HepG2 (cell line): Measurements from ENCODE around the gene CA10. TPM values are rescaled to one million over a fixed set of nuclear protein-coding genes. Genes with fewer than 3 reads are reported as not detected.

ENCODE experiments used
- ARHGAP35 ChIP-seq: sonication (generic); formaldehyde crosslinking; IDR thresholded peaks from 2 replicates; pipeline ENCODE4 v1.9.0; 2022; ENCODE audit warnings: mild to moderate bottlenecking, inconsistent platforms, moderate library complexity, missing genetic modification reagents, borderline replicate concordance
- ATRX ChIP-seq: sonication (generic); formaldehyde crosslinking; IDR thresholded peaks from 2 replicates; pipeline ENCODE4 v1.4.0; 2020; ENCODE audit warnings: missing genetic modification reagents, borderline replicate concordance
- FOXP1 ChIP-seq, 2 experiments: fragments of 450-650 bp in 1 of 2; IDR thresholded peaks; 2 replicates each; pipeline ENCODE4 v1.6.1; 2017 to 2018; ENCODE audit warnings: antibody characterized with exemption in 1 of 2
- GATAD2A ChIP-seq: IDR thresholded peaks from 2 replicates; pipeline ENCODE4 v1.6.1; 2016
- GPN1 ChIP-seq: sonication (generic); formaldehyde crosslinking; IDR thresholded peaks from 2 replicates; pipeline ENCODE4 v1.5.1; 2020; ENCODE audit warnings: missing genetic modification reagents, borderline replicate concordance
- HDAC2 ChIP-seq: sonication (generic); formaldehyde crosslinking; IDR thresholded peaks from 2 replicates; pipeline ENCODE4 v1.4.0; 2020; ENCODE audit warnings: missing genetic modification reagents
- ISL2 ChIP-seq: sonication (generic); formaldehyde crosslinking; IDR thresholded peaks from 2 replicates; pipeline ENCODE4 v1.5.0; 2020; ENCODE audit warnings: missing genetic modification reagents
- NFRKB ChIP-seq: fragments of 450-650 bp; IDR thresholded peaks from 2 replicates; pipeline ENCODE4 v1.6.1; 2017
- POGZ ChIP-seq: sonication (generic); formaldehyde crosslinking; IDR thresholded peaks from 2 replicates; pipeline ENCODE4 v1.4.0; 2020; ENCODE audit warnings: mild to moderate bottlenecking, missing genetic modification reagents
- SAP130 ChIP-seq: IDR thresholded peaks from 2 replicates; pipeline ENCODE4 v1.6.1; 2016; ENCODE audit warnings: low read depth
- SIX4 ChIP-seq: sonication (generic); formaldehyde crosslinking; IDR thresholded peaks from 2 replicates; pipeline ENCODE4 v1.4.0; 2020; ENCODE audit warnings: missing genetic modification reagents
- SMAD1 ChIP-seq: sonication (generic); formaldehyde crosslinking; IDR thresholded peaks from 2 replicates; pipeline ENCODE4 v1.4.0; 2020; ENCODE audit warnings: missing genetic modification reagents, low read depth, mild to moderate bottlenecking, borderline replicate concordance
- SOX13 ChIP-seq, 3 experiments: fragments of 450-650 bp in 1 of 3; sonication (generic) in 1 of 3; formaldehyde crosslinking in 1 of 3; IDR thresholded peaks in 2 of 3; conservative IDR thresholded peaks in 1 of 3; 2 replicates each; pipeline versions ENCODE4 v1.5.0 to v1.6.1; 2016 to 2020; ENCODE audit warnings: antibody characterized with exemption in 1 of 3, mild to moderate bottlenecking in 1 of 3, missing compliant biosample characterization in 1 of 3, missing genetic modification reagents in 1 of 3, moderate library complexity in 1 of 3
- TGIF2 ChIP-seq: IDR thresholded peaks from 2 replicates; pipeline ENCODE4 v1.6.1; 2016; ENCODE audit warnings: control low read depth, missing compliant biosample characterization
- ZBTB20 ChIP-seq: sonication (generic); formaldehyde crosslinking; IDR thresholded peaks from 2 replicates; pipeline ENCODE4 v1.8.1; 2023; ENCODE audit warnings: missing genetic modification reagents, low read depth, mild to moderate bottlenecking, borderline replicate concordance
- ZBTB33 ChIP-seq: sonication (generic); formaldehyde crosslinking; IDR thresholded peaks from 2 replicates; pipeline ENCODE4 v1.4.0; 2020; ENCODE audit warnings: missing genetic modification reagents
- ZHX1 ChIP-seq: sonication (generic); formaldehyde crosslinking; IDR thresholded peaks from 2 replicates; pipeline ENCODE4 v1.8.1; 2022; ENCODE audit warnings: low read depth, mild to moderate bottlenecking, missing genetic modification reagents
- ZNF20 ChIP-seq: sonication (generic); formaldehyde crosslinking; IDR thresholded peaks from 2 replicates; pipeline ENCODE4 v1.4.0; 2020; ENCODE audit warnings: mild to moderate bottlenecking, moderate library complexity, missing genetic modification reagents
- ZNF292 ChIP-seq: sonication (generic); formaldehyde crosslinking; IDR thresholded peaks from 2 replicates; pipeline ENCODE4 v1.8.1; 2022; ENCODE audit warnings: mild to moderate bottlenecking, low read depth, missing genetic modification reagents, borderline replicate concordance
- ZNF615 ChIP-seq: sonication (generic); formaldehyde crosslinking; IDR thresholded peaks from 2 replicates; pipeline ENCODE4 v1.5.0; 2020; ENCODE audit warnings: mild to moderate bottlenecking, missing genetic modification reagents, borderline replicate concordance
- ZNF770 ChIP-seq: sonication (generic); formaldehyde crosslinking; IDR thresholded peaks from 2 replicates; pipeline ENCODE4 v1.5.0; 2020; ENCODE audit warnings: mild to moderate bottlenecking, missing genetic modification reagents
- ZNF792 ChIP-seq: IDR thresholded peaks from 2 replicates; pipeline ENCODE4 v1.6.1; 2016
- ZSCAN5A ChIP-seq: sonication (generic); formaldehyde crosslinking; IDR thresholded peaks from 2 replicates; pipeline ENCODE4 v1.8.0; 2022; ENCODE audit warnings: mild to moderate bottlenecking, missing genetic modification reagents, borderline replicate concordance
- polyA plus RNA-seq, 8 experiments: library from polyadenylated mRNA; depleted of rRNA in 3 of 8; stranded (reverse) in 7 of 8; unstranded in 1 of 8; fragments of >200 nt; fragmentation: Illumina TruSeq in 4 of 8; extraction: Trizol in 4 of 8; gene quantifications; 2 replicates each; pipeline versions ENCODE4 v1.2.1 to v1.2.3, GENCODE V29; 2011 to 2016; ENCODE audit warnings: low read depth in 4 of 8, missing spikeins in 1 of 8, mixed read lengths in 1 of 8; ENCODE audit not compliant: insufficient read depth in 1 of 8
- total RNA-seq, 5 experiments: library from RNA; depleted of rRNA; stranded (reverse); fragments of >200 nt; fragmentation: Illumina TruSeq; extraction: Trizol; gene quantifications; 2 replicates each; pipeline ENCODE4 v1.2.3, GENCODE V29; 2016; ENCODE audit warnings: low read depth in 1 of 5

Gene CA10
- total and polyA plus RNA-seq, 2 of the 13 experiments (the other 11 are each of a cell fraction or from before 2014, with no cell fraction given): not detected

GRCh38 chr17:51997723-51998122 lies 160.8 kb downstream of the CA10 start (continued):
- no peak for TF ChIP-seq ZNF770
- no peak for TF ChIP-seq ARHGAP35 (CRISPR knock-in tag)
- TF ChIP-seq NFRKB: no peak
- 0 out of 2 replicates have a peak, but pooled peaks have one; percentile 15 for TF ChIP-seq HDAC2 (CRISPR knock-in tag)
- no peak for TF ChIP-seq ZBTB20 (CRISPR knock-in tag)
- TF ChIP-seq SMAD1 (CRISPR knock-in tag): no peak
- 0 out of 2 replicates have a peak, but pooled peaks have one; percentile 37 for TF ChIP-seq GATAD2A (CRISPR knock-in tag)
- no peak for TF ChIP-seq ZHX1
- no peak for TF ChIP-seq ZNF615 (CRISPR knock-in tag)
- no peak for TF ChIP-seq ZNF792 (CRISPR knock-in tag)
- no peak for TF ChIP-seq ZBTB33 (CRISPR knock-in tag)
- no peak for TF ChIP-seq SOX13 (IDR thresholded peaks at IDR 0.05)
- TF ChIP-seq SOX13 (CRISPR knock-in tag; conservative IDR thresholded peaks at IDR 0.05 in 1 of 2, IDR thresholded peaks at IDR 0.05 in 1 of 2): peak in 1 of 2 experiments; percentile 71; a peak in 2 of 4 replicates
- TF ChIP-seq POGZ (CRISPR knock-in tag): peak; percentile 71
- 0 out of 2 replicates have a peak, but pooled peaks have one; percentile 29 for TF ChIP-seq ZNF292
- no peak; the same call in 1 of the 2 replicates for TF ChIP-seq ZSCAN5A (CRISPR knock-in tag)
- TF ChIP-seq TGIF2 (CRISPR knock-in tag): no peak
- no peak for TF ChIP-seq ZNF20 (CRISPR knock-in tag)
- TF ChIP-seq SIX4: peak; percentile 98
- TF ChIP-seq ISL2 (CRISPR knock-in tag): peak; percentile 70; the same call in 1 of the 2 replicates
- no peak for TF ChIP-seq FOXP1 (IDR thresholded peaks at IDR 0.05)
- peak; percentile 40; the same call in 1 of the 2 replicates for TF ChIP-seq FOXP1 (CRISPR knock-in tag; IDR thresholded peaks at IDR 0.05)
- TF ChIP-seq SAP130 (CRISPR knock-in tag): peak; percentile 19; the same call in 1 of the 2 replicates
- TF ChIP-seq GPN1: no peak
- TF ChIP-seq ATRX (CRISPR knock-in tag): no peak
